ENCODE results near the gene ECHS1. TPM values are rescaled to one million over a fixed set of nuclear protein-coding genes. Genes with fewer than 3 reads are reported as not detected.

ECHS1 gene
- total and polyA plus RNA-seq, 2 of the 8 experiments (the other 6 are each of a cell fraction or from before 2014, with no cell fraction given) = 41.7 to 101 TPM

DNA sequence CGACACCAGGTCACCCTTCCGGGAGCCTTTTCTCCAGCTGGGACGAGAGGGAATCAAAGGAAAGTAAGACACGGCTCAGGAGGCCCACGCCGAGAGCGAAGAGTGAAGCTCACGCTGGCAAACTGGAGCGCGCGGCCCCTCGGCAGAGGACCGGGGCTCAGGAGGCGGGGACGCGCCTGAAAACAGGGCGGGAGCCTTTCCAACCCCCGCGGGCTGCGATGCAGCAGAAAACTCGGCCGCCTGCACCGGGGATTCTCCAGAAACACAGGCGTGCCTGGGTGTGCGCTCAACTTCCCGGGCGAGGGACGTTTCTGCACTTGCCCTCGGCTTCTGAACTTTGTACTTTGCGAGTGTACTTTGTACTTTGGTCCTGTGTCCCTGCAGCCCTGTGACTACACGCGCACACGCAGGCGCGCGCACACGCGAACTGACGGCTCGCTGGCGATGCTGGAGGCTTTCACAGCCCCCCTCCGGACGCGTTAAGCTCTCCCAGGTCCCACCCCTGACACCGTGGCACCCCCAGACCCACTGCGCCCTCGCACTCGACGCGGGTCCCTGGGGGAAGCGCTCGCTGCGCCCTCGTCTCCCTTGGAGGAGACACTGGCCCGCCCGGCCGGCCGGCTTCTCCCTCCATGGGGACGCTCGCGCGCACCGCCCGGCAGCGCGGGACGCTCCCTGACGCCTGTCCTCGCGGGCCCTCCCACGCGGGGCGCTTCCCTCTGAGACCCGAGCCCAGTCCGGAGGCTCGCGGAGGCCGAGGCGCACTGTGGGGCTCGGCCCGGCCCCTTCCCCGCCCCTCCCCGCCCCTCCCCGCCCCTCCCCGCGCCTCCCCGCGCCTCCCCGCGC lies 5.3 kb upstream of the ECHS1 start (continued):
- TF ChIP-seq, protein P1, sequence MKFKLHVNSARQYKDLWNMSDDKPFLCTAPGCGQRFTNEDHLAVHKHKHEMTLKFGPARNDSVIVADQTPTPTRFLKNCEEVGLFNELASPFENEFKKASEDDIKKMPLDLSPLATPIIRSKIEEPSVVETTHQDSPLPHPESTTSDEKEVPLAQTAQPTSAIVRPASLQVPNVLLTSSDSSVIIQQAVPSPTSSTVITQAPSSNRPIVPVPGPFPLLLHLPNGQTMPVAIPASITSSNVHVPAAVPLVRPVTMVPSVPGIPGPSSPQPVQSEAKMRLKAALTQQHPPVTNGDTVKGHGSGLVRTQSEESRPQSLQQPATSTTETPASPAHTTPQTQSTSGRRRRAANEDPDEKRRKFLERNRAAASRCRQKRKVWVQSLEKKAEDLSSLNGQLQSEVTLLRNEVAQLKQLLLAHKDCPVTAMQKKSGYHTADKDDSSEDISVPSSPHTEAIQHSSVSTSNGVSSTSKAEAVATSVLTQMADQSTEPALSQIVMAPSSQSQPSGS (IDR thresholded peaks at IDR 0.05; ENCODE audit: low read length) = no peak
- no peak; the same call in 1 of the 2 replicates for TF ChIP-seq BACH1 (IDR thresholded peaks at IDR 0.05; ENCODE audit: low read length)
- TF ChIP-seq HDAC2 (IDR thresholded peaks at IDR 0.05; ENCODE audit: borderline replicate concordance in 1 of 2, low read depth in 2 of 2, low read length in 2 of 2) = peak in 1 of 2 experiments; percentile 57; a peak in 1 of 4 replicates
- TF ChIP-seq CREB1 (IDR thresholded peaks at IDR 0.05) = no peak
- no peak for TF ChIP-seq BRCA1 (IDR thresholded peaks at IDR 0.05; ENCODE audit: low read depth, low read length)
- TF ChIP-seq, protein P2, sequence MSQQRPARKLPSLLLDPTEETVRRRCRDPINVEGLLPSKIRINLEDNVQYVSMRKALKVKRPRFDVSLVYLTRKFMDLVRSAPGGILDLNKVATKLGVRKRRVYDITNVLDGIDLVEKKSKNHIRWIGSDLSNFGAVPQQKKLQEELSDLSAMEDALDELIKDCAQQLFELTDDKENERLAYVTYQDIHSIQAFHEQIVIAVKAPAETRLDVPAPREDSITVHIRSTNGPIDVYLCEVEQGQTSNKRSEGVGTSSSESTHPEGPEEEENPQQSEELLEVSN (IDR thresholded peaks at IDR 0.05) = 0 out of 2 replicates have a peak, but pooled peaks have one; percentile 16
- TF ChIP-seq PHF8 (conservative IDR thresholded peaks at IDR 0.05; ENCODE audit: low read depth, low read length) = peak; percentile 38; the same call in 1 of the 2 replicates
- peak; percentile 67 for TF ChIP-seq SUZ12 (IDR thresholded peaks at IDR 0.05; ENCODE audit: low read length)
- peak; percentile 55 for TF ChIP-seq EZH2 (IDR thresholded peaks at IDR 0.05; ENCODE audit: low read depth, low read length, severe bottlenecking)
